HepG2 (cell line): ENCODE measurements around the gene SMARCA4. TPM values are rescaled to one million over a fixed set of nuclear protein-coding genes. Genes with fewer than 3 reads are reported as not detected.

Experiments used
- ATAC-seq: fragments of 200-7000 bp; cut with Tn5 transposase; 3 replicates; pipeline ENCODE4 v1.9.1; 2020; ENCODE audit warnings: mild to moderate bottlenecking, moderate library complexity
- BruUV-seq: library from RNA; stranded (reverse); fragments of 400-500 nt; replicated peaks from 2 replicates; lab custom pipeline; 2021; lab: Mats Ljungman, UMichigan
- CTCF ChIA-PET: fragments of 300-600 bp; formaldehyde crosslinking; extraction: SDS; loops from one replicate; lab custom pipeline; 2021; ENCODE audit warnings: low total read pairs, inconsistent platforms, low intra/inter-chr PET ratio; lab: Yijun Ruan, JAX
- POLR2A ChIA-PET: fragments of 350-600 bp; sonication (Branson Sonifier 250); formaldehyde crosslinking; loops from one replicate; lab custom pipeline; 2020; ENCODE audit warnings: antibody characterized with exemption, inconsistent platforms; lab: Yijun Ruan, JAX
- DNase-seq: peaks from one replicate; pipeline ENCODE4 v3.0.0-alpha.2; 2015; ENCODE audit warnings: low spot score
- FAIRE-seq: peaks from 3 replicates; lab custom pipeline; 2011; peaks lifted over from hg19 to GRCh38; lab: Jason Lieb, UNC
- H2AFZ ChIP-seq: one replicate; pipeline ENCODE4 v1.6.1; 2011; ENCODE audit warnings: low read length, inconsistent platforms
- H3K27ac ChIP-seq: fragments of 300-600 bp; 3 replicates; pipeline ENCODE4 v1.8.0; 2011; ENCODE audit warnings: mixed run types, mild to moderate bottlenecking, mixed read lengths, low read length, inconsistent platforms; ENCODE audit not compliant: insufficient read depth; ENCODE audit errors: extremely low read length
- H3K27me3 ChIP-seq, 2 experiments: fragments of 200-600 bp in 1 of 2; 2 replicates in 1 of 2; 3 replicates in 1 of 2; pipeline versions ENCODE4 v1.6.0 to v1.8.0; 2011; ENCODE audit warnings: low read length in 2 of 2, mild to moderate bottlenecking in 2 of 2, moderate library complexity in 2 of 2, inconsistent platforms in 1 of 2; ENCODE audit not compliant: insufficient read depth in 2 of 2, control insufficient read depth in 1 of 2
- H3K36me3 ChIP-seq, 2 experiments: fragments of 200-600 bp in 1 of 2; replicated peaks in 1 of 2; 2 replicates in 1 of 2; 3 replicates in 1 of 2; pipeline versions ENCODE4 v1.5.1 to v1.8.0; 2011; ENCODE audit warnings: low read length in 2 of 2, inconsistent platforms in 1 of 2; ENCODE audit not compliant: insufficient read depth in 2 of 2, control insufficient read depth in 1 of 2
- H3K4me1 ChIP-seq: 2 replicates; pipeline ENCODE4 v1.5.1; 2012; ENCODE audit warnings: low read length, inconsistent platforms; ENCODE audit not compliant: insufficient read depth
- H3K4me2 ChIP-seq: 2 replicates; pipeline ENCODE4 v1.6.0; 2011; ENCODE audit warnings: low read depth, low read length, inconsistent platforms
- H3K4me3 ChIP-seq, 3 experiments: fragments of 200-600 bp in 1 of 3; sonication (generic), shearing (Covaris generic) in 1 of 3; replicated peaks in 1 of 3; 2 replicates each; pipeline ENCODE4 v1.5.1; 2011 to 2016; ENCODE audit warnings: low read length in 3 of 3, inconsistent platforms in 2 of 3, low read depth in 2 of 3, mild to moderate bottlenecking in 2 of 3, control low read depth in 1 of 3, mixed read lengths in 1 of 3; ENCODE audit not compliant: insufficient read depth in 1 of 3
- H3K79me2 ChIP-seq: one replicate; pipeline ENCODE4 v1.6.1; 2011; ENCODE audit warnings: low read length, inconsistent platforms; ENCODE audit not compliant: insufficient read depth
- H3K9ac ChIP-seq: 2 replicates; pipeline ENCODE4 v1.6.0; 2011; ENCODE audit warnings: mild to moderate bottlenecking, low read depth, low read length, inconsistent platforms; ENCODE audit not compliant: insufficient read depth
- H3K9me3 ChIP-seq: 2 replicates; pipeline ENCODE4 v1.5.1; 2012; ENCODE audit warnings: mild to moderate bottlenecking, low read length
- H4K20me1 ChIP-seq: 2 replicates; pipeline ENCODE4 v1.6.0; 2011; ENCODE audit warnings: inconsistent platforms, mild to moderate bottlenecking, low read length, moderate library complexity; ENCODE audit not compliant: insufficient read depth
- CAMTA2 ChIP-seq: sonication (generic); formaldehyde crosslinking; IDR thresholded peaks from 2 replicates; pipeline ENCODE4 v1.4.0; 2020; ENCODE audit warnings: mild to moderate bottlenecking, missing genetic modification reagents, borderline replicate concordance
- MAFG ChIP-seq: sonication (generic); formaldehyde crosslinking; IDR thresholded peaks from 2 replicates; pipeline ENCODE4 v1.5.1; 2020; ENCODE audit warnings: mild to moderate bottlenecking, missing genetic modification reagents
- PAWR ChIP-seq: sonication (generic); formaldehyde crosslinking; IDR thresholded peaks from 2 replicates; pipeline ENCODE4 v1.4.0; 2020; ENCODE audit warnings: missing genetic modification reagents, mild to moderate bottlenecking, borderline replicate concordance
- ZFP90 ChIP-seq: sonication (generic); formaldehyde crosslinking; IDR thresholded peaks from 2 replicates; pipeline ENCODE4 v1.8.0; 2022; ENCODE audit warnings: missing genetic modification reagents, mild to moderate bottlenecking, inconsistent platforms, borderline replicate concordance
- ZNF296 ChIP-seq: sonication (generic); formaldehyde crosslinking; conservative IDR thresholded peaks from 2 replicates; pipeline ENCODE4 v1.5.0; 2020; ENCODE audit warnings: mild to moderate bottlenecking, missing genetic modification reagents
- ZNF430 ChIP-seq: sonication (generic); formaldehyde crosslinking; IDR thresholded peaks from 2 replicates; pipeline ENCODE4 v1.9.0; 2021; ENCODE audit warnings: mild to moderate bottlenecking, missing genetic modification reagents
- ZNF446 ChIP-seq: sonication (generic); formaldehyde crosslinking; IDR thresholded peaks from 2 replicates; pipeline ENCODE4 v1.5.0; 2020; ENCODE audit warnings: mild to moderate bottlenecking, missing genetic modification reagents
- ZNF772 ChIP-seq: sonication (generic); formaldehyde crosslinking; IDR thresholded peaks from 2 replicates; pipeline ENCODE4 v1.5.0; 2020; ENCODE audit warnings: mild to moderate bottlenecking, missing genetic modification reagents
- ZNF883 ChIP-seq: sonication (generic); formaldehyde crosslinking; IDR thresholded peaks from 2 replicates; pipeline ENCODE4 v1.5.1; 2020; ENCODE audit warnings: mild to moderate bottlenecking, missing genetic modification reagents; ENCODE audit errors: not compliant biosample characterization
- ZSCAN12 ChIP-seq: sonication (generic); formaldehyde crosslinking; IDR thresholded peaks from 2 replicates; pipeline ENCODE4 v1.9.0; 2021; ENCODE audit warnings: mild to moderate bottlenecking, missing genetic modification reagents
- WGBS: methylation state at CpG from one replicate; pipeline ENCODE4 v1.1.6; 2017; ENCODE audit warnings: low lambda C conversion rate; 5-methylcytosine and 5-hydroxymethylcytosine counted together
- in situ Hi-C: cut with HindIII; loops from 2 replicates; pipeline ENCODE4 v1.10.0; 2017; ENCODE audit warnings: low pct_unique_long_range_greater_than_20kb; ENCODE audit not compliant: extremely low pct_ligation_motif_present
- intact Hi-C: fragments of 100-400 bp; cut with micrococcal nuclease; formaldehyde crosslinking; loops from one replicate; pipeline ENCODE4 v1.10.0; 2022; ENCODE audit not compliant: unreplicated experiment
- polyA plus RNA-seq, 8 experiments: library from polyadenylated mRNA; depleted of rRNA in 3 of 8; stranded (reverse) in 7 of 8; unstranded in 1 of 8; fragments of >200 nt; fragmentation: Illumina TruSeq in 4 of 8; extraction: Trizol in 4 of 8; gene quantifications; 2 replicates each; pipeline versions ENCODE4 v1.2.1 to v1.2.3, GENCODE V29; 2011 to 2016; ENCODE audit warnings: low read depth in 4 of 8, missing spikeins in 1 of 8, mixed read lengths in 1 of 8; ENCODE audit not compliant: insufficient read depth in 1 of 8
- total RNA-seq, 5 experiments: library from RNA; depleted of rRNA; stranded (reverse); fragments of >200 nt; fragmentation: Illumina TruSeq; extraction: Trizol; gene quantifications; 2 replicates each; pipeline ENCODE4 v1.2.3, GENCODE V29; 2016; ENCODE audit warnings: low read depth in 1 of 5
- TF ChIP-seq, protein P1 (sequence below): sonication (generic); formaldehyde crosslinking; IDR thresholded peaks from 2 replicates; pipeline ENCODE4 v1.5.1; 2020; ENCODE audit warnings: missing genetic modification reagents, mild to moderate bottlenecking, borderline replicate concordance

Gene SMARCA4
- total and polyA plus RNA-seq, 2 of the 13 experiments (the other 11 are each of a cell fraction or from before 2014, with no cell fraction given) = 25.4 to 45.9 TPM

DNA sequence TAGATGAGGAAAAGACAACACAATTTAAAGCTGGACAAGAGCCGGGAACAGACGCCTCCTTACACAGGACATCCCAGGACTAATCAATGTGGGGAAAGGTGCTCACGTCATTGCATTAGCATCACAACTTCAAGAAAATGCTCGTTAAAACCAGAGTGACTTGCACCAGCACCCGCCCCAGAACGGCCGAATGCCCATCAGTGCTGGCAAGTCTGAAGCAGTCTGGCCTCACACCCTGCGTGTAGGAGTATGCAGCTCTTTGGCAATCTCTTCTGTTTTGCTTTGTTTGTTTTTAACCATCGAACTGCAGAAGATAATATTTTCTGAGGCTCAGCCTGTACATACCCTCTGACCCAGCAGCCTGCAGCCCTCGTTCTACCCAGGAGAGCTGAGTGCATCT lies 83.6 kb downstream of the SMARCA4 start:
- Histone ChIP-seq H4K20me1 (no peaks in the 10 kb centered on the region), H3K4me2 (no peak overlapping the region), H3K9ac (no peak overlapping the region), H3K4me1 (no peaks in the 10 kb centered on the region), H3K9me3 (no peaks in the 10 kb centered on the region), H3K79me2 (no peaks in the 10 kb centered on the region), H3K36me3 (peaks cover 11 to 41% of the 10 kb centered on the region in 2 experiments; a peak in 4 of 5 replicates), H2AFZ (no peak overlapping the region), H3K27ac (no peak overlapping the region), H3K27me3 (no peaks in the 10 kb centered on the region), H3K4me3 (no peak overlapping the region)
- intact Hi-C loops = no loop called here
- no TSS peak for BruUV-seq
- DNase-seq = no peak
- in situ Hi-C loops = no loop called here
- WGBS = 92% methylated on average over 10 of the region's 10 CpGs
- no peak for FAIRE-seq
- TF ChIP-seq ZSCAN12 (no peak), ZNF772 (CRISPR knock-in tag) (no peak), PAWR (CRISPR knock-in tag) (no peak), ZNF296 (CRISPR knock-in tag) (no peak), CAMTA2 (no peak), MAFG (no peak), ZFP90 (CRISPR knock-in tag) (no peak), ZNF430 (CRISPR knock-in tag) (no peak), ZNF883 (CRISPR knock-in tag) (no peak), ZNF446 (CRISPR knock-in tag) (no peak)
- TF ChIP-seq, protein P1, sequence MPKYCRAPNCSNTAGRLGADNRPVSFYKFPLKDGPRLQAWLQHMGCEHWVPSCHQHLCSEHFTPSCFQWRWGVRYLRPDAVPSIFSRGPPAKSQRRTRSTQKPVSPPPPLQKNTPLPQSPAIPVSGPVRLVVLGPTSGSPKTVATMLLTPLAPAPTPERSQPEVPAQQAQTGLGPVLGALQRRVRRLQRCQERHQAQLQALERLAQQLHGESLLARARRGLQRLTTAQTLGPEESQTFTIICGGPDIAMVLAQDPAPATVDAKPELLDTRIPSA = no peak
- POLR2A ChIA-PET = no interaction called here
- CTCF ChIA-PET = no interaction called here
- no peak for ATAC-seq
